Stimulated activated CD4-positive, alpha-beta T cell treated with anti-CD3 and anti-CD28 coated beads, Interleukin-1b, Interleukin-23, amount 100 ng/mL, for 48 hours (primary cell): ENCODE results near the gene PNP.
A peak's percentile ranks its signal among the peaks of the same experiment; 100 is the strongest.
"Not testable (repeated sequence)": the region's sequence is repeated elsewhere in the genome, so short reads cannot be mapped to it uniquely, and the experiment has no call there.

Experiments used
- DNase-seq: peaks from one replicate; pipeline ENCODE4 v3.0.0-alpha.2; 2020

PNP gene

GRCh38 chr14:20469242-20469889, at the start of gene PNP:
Gene PNP (plus strand): TSS chr14:20469406. CDS start chr14:20469525, 119 bp downstream.
- DNase-seq: peak; percentile 92

- no peak for DNase-seq
These were observed 49.8 kb upstream of the PNP start for GRCh38 chr14:20419419-20419818.

DNA sequence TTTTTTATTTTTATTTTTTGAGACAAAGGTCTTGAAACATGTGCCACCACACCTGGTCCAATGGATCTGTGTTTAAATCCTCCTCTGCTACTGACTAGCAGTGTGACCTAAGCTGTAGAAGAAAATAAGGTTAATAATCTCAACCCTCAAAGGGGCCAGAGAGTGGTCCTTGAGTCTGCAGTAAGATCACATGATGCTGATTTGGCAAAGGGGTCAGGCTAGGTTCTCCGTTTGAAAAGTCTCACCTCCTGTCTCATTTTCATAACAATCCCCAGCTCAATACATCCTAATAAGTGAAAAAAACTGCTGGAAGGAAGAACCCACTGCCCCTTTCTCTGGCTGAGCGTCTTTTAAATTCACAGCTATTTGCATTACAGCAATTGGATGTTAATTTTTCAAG, 47.9 kb upstream of the PNP start:
- DNase-seq: no peak

- no peak for DNase-seq
These were observed 46.3 kb upstream of the PNP start for GRCh38 chr14:20422886-20423285.

GRCh38 chr14:20424851-20425250, 44.4 kb upstream of the PNP start:
- no peak for DNase-seq

- DNase-seq: no peak
These were observed 41.8 kb upstream of the PNP start for GRCh38 chr14:20427231-20428009.

DNA sequence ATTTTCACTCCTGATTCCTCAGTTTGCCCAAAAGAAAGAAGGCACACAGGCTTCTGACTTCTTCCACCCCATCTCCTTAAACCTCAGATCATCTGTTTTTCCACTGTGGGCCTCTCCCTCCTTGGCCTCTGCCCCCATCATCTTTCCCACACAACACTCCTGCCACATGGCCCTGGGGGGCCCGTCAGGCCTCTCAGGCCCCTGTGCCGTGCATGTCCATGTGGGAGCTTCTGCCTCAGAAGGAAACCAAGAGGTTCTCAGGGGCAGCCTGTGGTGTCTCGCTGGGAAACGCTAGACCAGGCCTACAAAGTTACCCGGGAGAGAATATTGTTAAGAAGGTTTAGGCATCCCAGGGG, 41.2 kb upstream of the PNP start:
- DNase-seq: no peak

GRCh38 chr14:20428802-20429201, 40.4 kb upstream of the PNP start:
- DNase-seq: no peak

GRCh38 chr14:20429801-20430669, 39.2 kb upstream of the PNP start:
- DNase-seq: no peak

- DNase-seq: no peak
These were observed 34.3 kb upstream of the PNP start for GRCh38 chr14:20434701-20435581.

GRCh38 chr14:20435582-20436362, 33.4 kb upstream of the PNP start, which contains the start of gene KLHL33:
Gene KLHL33 (minus strand): TSS chr14:20436166. CDS start chr14:20435811, 355 bp downstream.
- no peak for DNase-seq

DNA sequence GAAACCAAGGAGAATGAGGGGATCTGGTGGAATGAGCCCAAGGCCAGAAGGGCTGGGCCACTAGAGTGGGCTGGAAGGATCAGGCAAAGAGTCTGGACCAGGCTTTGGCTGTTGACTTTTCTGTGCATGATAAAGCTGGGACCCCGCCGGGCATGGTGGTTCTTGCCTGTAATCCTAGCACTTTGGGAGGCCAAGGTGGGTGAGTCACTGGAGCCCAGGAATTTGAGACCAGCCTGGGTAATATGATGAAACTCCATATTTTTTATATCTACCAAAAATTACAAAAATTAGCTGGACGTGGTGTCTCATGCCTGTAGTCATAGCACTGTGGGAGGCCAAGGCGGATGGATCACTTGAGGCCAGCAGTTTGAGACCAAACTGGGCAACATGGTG, 32.8 kb upstream of the PNP start:
- no peak for DNase-seq

DNA sequence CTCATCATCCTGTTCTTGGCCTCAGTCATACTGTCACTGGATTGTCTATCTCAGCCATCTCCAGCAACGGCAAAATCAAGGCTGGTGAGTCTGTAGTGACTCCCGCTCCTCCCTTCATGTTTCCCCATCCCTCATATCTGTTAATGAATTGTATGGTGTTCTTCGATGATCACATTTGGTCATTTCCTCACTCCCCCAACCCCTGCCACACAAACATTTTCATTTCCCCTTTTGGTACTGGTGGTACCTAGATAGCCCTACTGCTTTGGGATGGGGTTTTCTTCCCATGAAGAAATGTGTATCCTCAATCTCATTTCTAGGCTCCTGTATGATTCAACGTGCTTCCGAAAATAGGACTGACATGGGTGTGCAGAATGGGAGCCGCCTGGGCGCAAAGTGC, 30.5 kb upstream of the PNP start:
- DNase-seq: no peak

DNA sequence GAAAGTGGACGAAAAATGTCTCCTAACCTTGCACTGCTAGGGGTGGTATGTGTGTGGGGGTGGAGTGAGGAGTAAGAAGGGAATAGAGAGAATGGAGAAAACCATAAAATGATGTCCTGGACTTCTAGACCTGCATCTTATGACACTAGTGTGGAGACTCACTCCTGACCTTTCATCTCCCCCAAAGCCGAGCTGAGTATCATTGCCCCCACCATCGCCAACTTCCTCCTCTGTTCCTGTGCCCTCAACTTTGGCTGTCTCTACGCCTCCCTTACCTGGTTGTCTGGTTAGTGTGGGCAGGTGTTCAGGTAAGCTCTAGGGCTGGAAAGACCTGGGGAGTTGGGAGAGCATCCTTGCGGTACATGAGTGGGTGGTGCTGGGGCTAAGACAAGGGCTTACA, 28.7 kb upstream of the PNP start:
- DNase-seq: no peak

- DNase-seq: peak; percentile 28
These were observed 28.3 kb upstream of the PNP start for GRCh38 chr14:20440882-20441281.

- DNase-seq: no peak
These were observed 27.7 kb upstream of the PNP start for GRCh38 chr14:20441461-20441860.

- DNase-seq: not testable (repeated sequence)
These were observed 25.6 kb upstream of the PNP start for GRCh38 chr14:20443650-20444049.

DNA sequence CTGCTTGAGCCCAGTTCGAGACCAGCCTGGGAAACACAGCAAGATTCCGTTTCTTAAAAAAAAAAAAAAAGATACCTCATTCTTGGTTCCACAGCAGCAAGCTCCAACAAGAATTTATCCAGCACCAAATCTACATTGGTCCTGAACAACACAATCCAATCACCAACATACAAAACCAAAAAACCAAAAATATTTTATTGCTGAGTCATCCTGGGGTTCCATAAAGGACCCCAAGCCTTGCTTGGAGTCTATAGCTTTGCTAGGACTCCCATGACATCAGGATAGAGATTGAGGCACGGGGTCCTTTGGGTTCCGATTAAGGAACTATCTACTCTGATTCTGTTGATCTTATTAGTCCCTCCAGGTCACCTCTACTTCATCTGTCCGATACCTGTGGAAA, 22.3 kb upstream of the PNP start:
- no peak for DNase-seq

GRCh38 chr14:20452831-20453230, 16.4 kb upstream of the PNP start:
- not testable (repeated sequence) for DNase-seq

GRCh38 chr14:20454516-20455354, 14.5 kb upstream of the PNP start, which contains the start of the genes APEX1 and OSGEP:
Gene APEX1 (plus strand): TSS chr14:20455226. CDS start chr14:20455646, 420 bp downstream.
Gene OSGEP (minus strand): TSS chr14:20454812. CDS start chr14:20454683, 129 bp downstream.
- DNase-seq: peak; percentile 99
